A549 treated with AZD9567 at 1 μM for 4 hours (cell line): ENCODE data around the gene OCIAD1. TPM values are rescaled to one million over a fixed set of nuclear protein-coding genes. Genes with fewer than 3 reads are reported as not detected.

ENCODE experiments used
- total RNA-seq: library from RNA; stranded (reverse); fragments of 200-300 nt; extraction: Qiagen RNA extraction; gene quantifications from 5 replicates; pipeline ENCODE4 v1.2.3, GENCODE V29; 2022; ENCODE audit not compliant: insufficient read depth

The OCIAD1 gene
- total RNA-seq = 121 to 148 TPM (median 126 TPM) in 5 replicates

GRCh38 chr4:48830706-48831531 is at the start of gene OCIAD1:
OCIAD1 (plus strand) TSS chr4:48831088; CDS start chr4:48832625, 1,537 bp downstream.

GRCh38 chr4:48906206-48907173 is 75.6 kb downstream of the OCIAD1 start, which contains the start of gene OCIAD2:
OCIAD2 (minus strand) TSS chr4:48906774; CDS start chr4:48904549, 2,225 bp downstream.

Other genes starting within 250 kb of the OCIAD1 start
- gene FRYL, start 50.8 kb upstream of the OCIAD1 start, total RNA-seq = 7.1 to 12.9 TPM (median 9.2 TPM) in 5 replicates
- 92.9 to 146 TPM (median 101 TPM) in 5 replicates for gene OCIAD2, start 75.7 kb downstream of the OCIAD1 start, total RNA-seq
- not detected in 5 replicates for gene CWH43, start 155.2 kb downstream of the OCIAD1 start, total RNA-seq